HepG2 (cell line): ENCODE results near the gene ITIH2. TPM values are rescaled to one million over a fixed set of nuclear protein-coding genes. Genes with fewer than 3 reads are reported as not detected.
A peak's percentile ranks its signal among the peaks of the same experiment; 100 is the strongest.

ENCODE experiments used
- BCL3 ChIP-seq: sonication (generic); formaldehyde crosslinking; IDR thresholded peaks from 2 replicates; pipeline ENCODE4 v1.5.1; 2020; ENCODE audit warnings: mild to moderate bottlenecking, missing genetic modification reagents, moderate library complexity
- GABPA ChIP-seq, 2 experiments: IDR thresholded peaks; 2 replicates each; pipeline ENCODE4 v1.6.1; 2011 to 2016; ENCODE audit warnings: low read depth in 2 of 2, low read length in 1 of 2, missing biosample characterization in 1 of 2, missing genetic modification characterization in 1 of 2
- HIC2 ChIP-seq: sonication (generic); formaldehyde crosslinking; IDR thresholded peaks from 2 replicates; pipeline ENCODE4 v1.9.0; 2022; ENCODE audit warnings: low read depth, missing genetic modification reagents
- NR2F6 ChIP-seq, 2 experiments: IDR thresholded peaks; 2 replicates each; pipeline ENCODE4 v1.6.1; 2016; ENCODE audit warnings: antibody characterized with exemption in 1 of 2, mild to moderate bottlenecking in 1 of 2
- SALL1 ChIP-seq: sonication (generic); formaldehyde crosslinking; IDR thresholded peaks from 2 replicates; pipeline ENCODE4 v1.8.0; 2022; ENCODE audit warnings: mild to moderate bottlenecking, missing genetic modification reagents
- SCMH1 ChIP-seq: sonication (generic); formaldehyde crosslinking; IDR thresholded peaks from 2 replicates; pipeline ENCODE4 v1.9.0; 2021; ENCODE audit warnings: missing genetic modification reagents, mild to moderate bottlenecking, borderline replicate concordance
- ZBED4 ChIP-seq: sonication (generic); formaldehyde crosslinking; IDR thresholded peaks from 2 replicates; pipeline ENCODE4 v1.4.0; 2020; ENCODE audit warnings: missing genetic modification reagents, borderline replicate concordance
- ZBTB40 ChIP-seq, 2 experiments: fragments of 450-650 bp in 1 of 2; sonication (generic) in 1 of 2; formaldehyde crosslinking in 1 of 2; IDR thresholded peaks; 2 replicates each; pipeline versions ENCODE4 v1.6.1 to v1.8.0; 2016 to 2022; ENCODE audit warnings: antibody characterized with exemption in 1 of 2, mild to moderate bottlenecking in 1 of 2, missing genetic modification reagents in 1 of 2
- ZNF160 ChIP-seq: sonication (generic); formaldehyde crosslinking; IDR thresholded peaks from 2 replicates; pipeline ENCODE4 v1.8.0; 2022; ENCODE audit warnings: mild to moderate bottlenecking, inconsistent platforms, missing genetic modification reagents
- ZNF615 ChIP-seq: sonication (generic); formaldehyde crosslinking; IDR thresholded peaks from 2 replicates; pipeline ENCODE4 v1.5.0; 2020; ENCODE audit warnings: mild to moderate bottlenecking, missing genetic modification reagents, borderline replicate concordance
- polyA plus RNA-seq, 8 experiments: library from polyadenylated mRNA; depleted of rRNA in 3 of 8; stranded (reverse) in 7 of 8; unstranded in 1 of 8; fragments of >200 nt; fragmentation: Illumina TruSeq in 4 of 8; extraction: Trizol in 4 of 8; gene quantifications; 2 replicates each; pipeline versions ENCODE4 v1.2.1 to v1.2.3, GENCODE V29; 2011 to 2016; ENCODE audit warnings: low read depth in 4 of 8, missing spikeins in 1 of 8, mixed read lengths in 1 of 8; ENCODE audit not compliant: insufficient read depth in 1 of 8
- total RNA-seq, 5 experiments: library from RNA; depleted of rRNA; stranded (reverse); fragments of >200 nt; fragmentation: Illumina TruSeq; extraction: Trizol; gene quantifications; 2 replicates each; pipeline ENCODE4 v1.2.3, GENCODE V29; 2016; ENCODE audit warnings: low read depth in 1 of 5

Gene ITIH2
- total and polyA plus RNA-seq, 2 of the 13 experiments (the other 11 are each of a cell fraction or from before 2014, with no cell fraction given): 1,197 to 1,427 TPM

GRCh38 chr10:7700577-7701125, 2.5 kb upstream of the ITIH2 start (continued):
- TF ChIP-seq ZNF160 (no peak), GABPA (IDR thresholded peaks at IDR 0.05; ENCODE audit: low read depth, low read length) (no peak), GABPA (CRISPR knock-in tag; IDR thresholded peaks at IDR 0.05; ENCODE audit: low read depth) (peak; percentile 48; the same call in 1 of the 2 replicates), ZBED4 (CRISPR knock-in tag) (peak; percentile 20; the same call in 1 of the 2 replicates), HIC2 (CRISPR knock-in tag) (no peak), NR2F6 (IDR thresholded peaks at IDR 0.05) (peak; percentile 99), NR2F6 (CRISPR knock-in tag; IDR thresholded peaks at IDR 0.05) (peak; percentile 99), ZBTB40 (IDR thresholded peaks at IDR 0.05) (no peak), ZBTB40 (CRISPR knock-in tag; IDR thresholded peaks at IDR 0.05) (0 out of 2 replicates have a peak, but pooled peaks have one; percentile 22), BCL3 (CRISPR knock-in tag) (no peak), SALL1 (CRISPR knock-in tag) (peak; percentile 96), ZNF615 (no peak), SCMH1 (CRISPR knock-in tag) (no peak)
